ENCODE measurements around the gene HCRTR1. TPM values are rescaled to one million over a fixed set of nuclear protein-coding genes. Genes with fewer than 3 reads are reported as not detected.

Gene HCRTR1
- total and polyA plus RNA-seq, 2 of the 8 experiments (the other 6 are each of a cell fraction or from before 2014, with no cell fraction given), result 0.35 to 0.39 TPM

GRCh38 chr1:31648190-31648589 lies 30.7 kb downstream of the HCRTR1 start:
- Histone ChIP-seq H3K4ac (replicated peaks; ENCODE audit: insufficient read length, low read depth, low read length) (no peak overlapping the region), H2BK20ac (ENCODE audit: low read length) (no peak overlapping the region), H2BK12ac (ENCODE audit: low read depth, low read length) (no peak overlapping the region), H3K23ac (ENCODE audit: insufficient read length) (no peak overlapping the region), H2BK5ac (ENCODE audit: low read depth, low read length) (no peak overlapping the region), H3K9me3 (ENCODE audit: insufficient read depth in 2 of 2, low read depth in 1 of 2, low read length in 1 of 2) (no peaks in the 10 kb centered on the region), H3K4me1 (replicated peaks in 1 of 4; ENCODE audit: control insufficient read depth in 3 of 4, insufficient read depth in 4 of 4, low read length in 3 of 4) (peaks cover 0 to 10% (median 4%) of the 10 kb centered on the region in 4 experiments), H4K5ac (ENCODE audit: insufficient read length, low read depth, low read length) (no peak overlapping the region), H4K8ac (ENCODE audit: extremely low read depth, insufficient read depth, low read length) (no peak overlapping the region), H3K23me2 (ENCODE audit: low read depth, low read length) (peaks cover 9% of the 10 kb centered on the region), H2AK5ac (ENCODE audit: low read depth, low read length) (no peak overlapping the region), H2BK120ac (replicated peaks; ENCODE audit: low read depth, low read length) (no peak overlapping the region), H3K4me3 (ENCODE audit: extremely low read depth in 1 of 4, insufficient read depth in 2 of 4, low read depth in 3 of 4, low read length in 4 of 4) (no peak overlapping the region), H4K20me1 (replicated peaks in 1 of 2; ENCODE audit: control insufficient read depth in 1 of 2, insufficient read depth in 2 of 2, low read length in 2 of 2) (peaks cover 0 to 2% of the 10 kb centered on the region in 2 experiments), H3K9ac (replicated peaks in 1 of 4; ENCODE audit: extremely low read depth in 1 of 4, low read depth in 3 of 4, low read length in 3 of 4) (no peak overlapping the region), H2BK15ac (ENCODE audit: low read length) (no peak overlapping the region), H3K27me3 (replicated peaks in 1 of 4; ENCODE audit: control insufficient read depth in 3 of 4, extremely low read depth in 1 of 4, insufficient read depth in 3 of 4, low read length in 3 of 4) (no peaks in the 10 kb centered on the region), H3K79me1 (ENCODE audit: low read depth, low read length) (no peaks in the 10 kb centered on the region; the same call in 1 of the 2 replicates), H3K18ac (ENCODE audit: extremely low read depth, low read length) (no peak overlapping the region), H3K56ac (replicated peaks; ENCODE audit: insufficient read length, low read depth, low read length) (no peak overlapping the region), H3K27ac (ENCODE audit: low read depth, low read length) (no peak overlapping the region), H3K36me3 (ENCODE audit: control insufficient read depth in 2 of 4, insufficient read depth in 4 of 4, low read length in 3 of 4) (no peaks in the 10 kb centered on the region; a peak in 1 of 8 replicates), H4K91ac (replicated peaks; ENCODE audit: insufficient read length, low read length) (no peak overlapping the region), H3K79me2 (ENCODE audit: control insufficient read depth in 1 of 2, insufficient read depth in 2 of 2, low read length in 2 of 2) (peaks cover 3 to 10% of the 10 kb centered on the region in 2 experiments; a peak in 2 of 4 replicates), H2AFZ (ENCODE audit: low read length) (no peak overlapping the region), H3K4me2 (ENCODE audit: insufficient read depth in 1 of 2, low read depth in 2 of 2, low read length in 2 of 2) (no peak overlapping the region), H3K14ac (ENCODE audit: insufficient read length) (no peak overlapping the region)
- FAIRE-seq, result no peak
- CTCF ChIA-PET (ENCODE audit: partially characterized antibody), result interaction anchor here (0.6 to 1.6 kb wide), 5 partner anchors 14 to 227 kb away, joined by 3 to 4 read pairs (median 3); no protein-coding TSS in a partner anchor
- WGBS, 2 experiments (ENCODE audit: extremely low coverage in 1 of 2, insufficient coverage in 1 of 2, insufficient read length in 1 of 2, insufficient replicate concordance in 2 of 2, low coverage in 1 of 2, low lambda C conversion rate in 2 of 2, missing lambda C conversion rate in 1 of 2), result 87% methylated on average over 2 of the region's 2 CpGs; no CpG with 5 or more reads in 1 of the 2 experiments
- TF ChIP-seq RXRA (IDR thresholded peaks at IDR 0.05; ENCODE audit: insufficient read depth, low read depth, low read length), result no peak
- POLR2A ChIA-PET (ENCODE audit: partially characterized antibody), result no interaction called here
- DNase-seq (ENCODE audit: low read depth in 1 of 2, low spot score in 2 of 2), result no peak
